Calu3 (cell line): ENCODE results near the gene PMM1. TPM values are rescaled to one million over a fixed set of nuclear protein-coding genes. Genes with fewer than 3 reads are reported as not detected.

Experiments
- BruUV-seq: library from RNA; stranded (reverse); fragments of 400-500 nt; replicated peaks from 2 replicates; lab custom pipeline; 2021; lab: Mats Ljungman, UMichigan
- CTCF ChIA-PET: fragments of 300-600 bp; sonication (Branson Sonifier 250); formaldehyde crosslinking; loops from one replicate; lab custom pipeline; 2022; ENCODE audit warnings: antibody characterized with exemption; lab: Charles Lee
- DNase-seq: peaks from one replicate; pipeline ENCODE4 v3.0.0; 2022
- H3K27ac Mint-ChIP-seq: one replicate; pipeline ENCODE4 v1.8.0; 2022; ENCODE audit warnings: mixed read lengths; ENCODE audit not compliant: unreplicated experiment
- H3K27me3 Mint-ChIP-seq: one replicate; pipeline ENCODE4 v1.8.0; 2022; ENCODE audit warnings: mixed read lengths; ENCODE audit not compliant: unreplicated experiment
- H3K36me3 Mint-ChIP-seq: one replicate; pipeline ENCODE4 v1.8.0; 2022; ENCODE audit warnings: mild to moderate bottlenecking, moderate library complexity, mixed read lengths; ENCODE audit not compliant: insufficient read depth, unreplicated experiment
- H3K4me1 Mint-ChIP-seq: one replicate; pipeline ENCODE4 v1.8.0; 2022; ENCODE audit warnings: mild to moderate bottlenecking, low read depth, mixed read lengths; ENCODE audit not compliant: unreplicated experiment
- H3K4me3 Mint-ChIP-seq: one replicate; pipeline ENCODE4 v1.8.0; 2022; ENCODE audit warnings: mild to moderate bottlenecking, low read depth, moderate library complexity, mixed read lengths; ENCODE audit not compliant: unreplicated experiment
- H3K9me3 Mint-ChIP-seq: one replicate; pipeline ENCODE4 v1.8.0; 2022; ENCODE audit warnings: low read depth, mixed read lengths; ENCODE audit not compliant: unreplicated experiment
- intact Hi-C: fragments of 100-400 bp; cut with micrococcal nuclease; formaldehyde crosslinking; loops from one replicate; pipeline ENCODE4 v1.10.0; 2022; ENCODE audit not compliant: unreplicated experiment
- total RNA-seq: library from RNA; stranded (reverse); gene quantifications from 2 replicates; pipeline ENCODE4 v1.2.3, GENCODE V29; 2022
- TF ChIP-seq, protein P1 (sequence below): fragments of 200-600 bp; IDR thresholded peaks from one replicate; pipeline ENCODE4 v1.8.0; 2022; ENCODE audit warnings: antibody characterized with exemption; ENCODE audit not compliant: unreplicated experiment

PMM1 gene
- total RNA-seq, 1 experiment from 2014 or later: 18.0 TPM

DNA sequence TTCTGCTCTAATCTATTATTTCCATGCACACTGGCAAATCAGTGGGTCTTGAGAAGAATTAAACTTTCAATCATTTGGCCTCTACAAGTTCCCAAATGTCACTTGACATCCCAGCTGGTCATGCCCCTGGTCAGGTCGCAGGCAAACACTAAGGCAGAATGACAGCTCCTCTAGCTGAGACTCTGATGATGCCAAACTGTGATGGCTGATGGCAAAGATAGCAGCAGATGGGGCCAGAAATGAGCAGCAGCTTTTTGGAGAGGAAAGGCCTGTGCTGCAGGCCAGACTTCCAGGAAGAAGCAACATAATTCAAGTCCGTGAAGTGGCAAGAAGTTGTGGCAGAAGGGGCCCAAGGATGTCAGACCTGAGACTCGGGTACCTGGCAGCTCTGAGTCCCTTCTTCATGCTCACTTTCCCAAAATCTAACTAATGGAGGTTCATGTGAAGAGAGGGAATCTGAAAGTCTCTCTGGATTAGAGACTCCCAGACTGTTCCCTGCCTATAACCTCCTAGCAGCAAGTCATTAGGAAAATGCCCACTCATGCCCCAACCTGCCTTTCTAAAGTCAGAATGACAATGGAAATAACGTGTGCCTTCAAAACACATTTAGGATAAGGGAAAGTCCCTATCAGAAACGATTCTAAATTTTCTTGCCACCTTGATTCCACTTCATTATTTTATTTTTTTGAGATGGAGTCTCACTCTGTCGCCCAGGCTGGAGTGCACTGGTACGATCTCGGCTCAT, 9.4 kb upstream of the PMM1 start:
- CTCF ChIA-PET: interaction anchor here (3.0 kb wide), 1 partner anchor 22 kb away, joined by 16 read pairs; no protein-coding TSS in a partner anchor
- TF ChIP-seq, protein P1, sequence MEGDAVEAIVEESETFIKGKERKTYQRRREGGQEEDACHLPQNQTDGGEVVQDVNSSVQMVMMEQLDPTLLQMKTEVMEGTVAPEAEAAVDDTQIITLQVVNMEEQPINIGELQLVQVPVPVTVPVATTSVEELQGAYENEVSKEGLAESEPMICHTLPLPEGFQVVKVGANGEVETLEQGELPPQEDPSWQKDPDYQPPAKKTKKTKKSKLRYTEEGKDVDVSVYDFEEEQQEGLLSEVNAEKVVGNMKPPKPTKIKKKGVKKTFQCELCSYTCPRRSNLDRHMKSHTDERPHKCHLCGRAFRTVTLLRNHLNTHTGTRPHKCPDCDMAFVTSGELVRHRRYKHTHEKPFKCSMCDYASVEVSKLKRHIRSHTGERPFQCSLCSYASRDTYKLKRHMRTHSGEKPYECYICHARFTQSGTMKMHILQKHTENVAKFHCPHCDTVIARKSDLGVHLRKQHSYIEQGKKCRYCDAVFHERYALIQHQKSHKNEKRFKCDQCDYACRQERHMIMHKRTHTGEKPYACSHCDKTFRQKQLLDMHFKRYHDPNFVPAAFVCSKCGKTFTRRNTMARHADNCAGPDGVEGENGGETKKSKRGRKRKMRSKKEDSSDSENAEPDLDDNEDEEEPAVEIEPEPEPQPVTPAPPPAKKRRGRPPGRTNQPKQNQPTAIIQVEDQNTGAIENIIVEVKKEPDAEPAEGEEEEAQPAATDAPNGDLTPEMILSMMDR: no peak
- Mint-ChIP-seq H3K27me3 (no peaks in the 10 kb centered on the region), H3K27ac (no peak overlapping the region), H3K4me3 (no peak overlapping the region), H3K36me3 (peaks cover 71% of the 10 kb centered on the region), H3K4me1 (no peaks in the 10 kb centered on the region), H3K9me3 (no peaks in the 10 kb centered on the region)
- intact Hi-C loops: loop anchor here (5.0 kb wide), 1 partner anchor 47 kb away; no protein-coding TSS in a partner anchor
- no TSS peak for BruUV-seq
- no peak for DNase-seq

DNA sequence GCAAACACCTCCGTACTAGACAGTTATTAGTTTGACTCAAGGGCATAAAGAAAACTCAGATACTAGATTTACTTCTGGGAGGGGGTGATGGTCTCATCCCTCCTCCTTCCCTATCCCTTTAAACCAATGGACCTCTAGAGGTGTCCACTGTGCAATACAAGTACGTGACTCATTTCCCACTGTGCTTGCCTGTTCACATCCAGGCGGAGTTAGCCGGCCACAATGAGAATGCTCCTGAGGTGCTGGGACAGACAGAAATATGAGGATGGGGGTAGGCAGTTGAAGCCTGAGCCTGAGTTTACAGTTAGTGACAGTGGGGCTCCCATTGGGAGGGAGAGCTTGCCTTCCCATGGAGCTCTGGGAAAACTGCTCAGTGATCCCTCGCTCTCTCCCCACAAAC, 8.4 kb upstream of the PMM1 start:
- BruUV-seq: no TSS peak
- Mint-ChIP-seq H3K36me3 (peaks cover 64% of the 10 kb centered on the region), H3K4me1 (no peaks in the 10 kb centered on the region), H3K27ac (no peak overlapping the region), H3K27me3 (no peaks in the 10 kb centered on the region), H3K9me3 (no peaks in the 10 kb centered on the region), H3K4me3 (no peak overlapping the region)
- TF ChIP-seq, protein P1: no peak
- CTCF ChIA-PET: interaction anchor here (1.7 to 3.0 kb wide), 3 partner anchors 21 to 54 kb away, joined by 8 to 16 read pairs (median 9); partner anchors contain the start of gene POLR3H
- DNase-seq: no peak
- intact Hi-C loops: loop anchor here (5.0 kb wide), 1 partner anchor 46 kb away; no protein-coding TSS in a partner anchor

DNA sequence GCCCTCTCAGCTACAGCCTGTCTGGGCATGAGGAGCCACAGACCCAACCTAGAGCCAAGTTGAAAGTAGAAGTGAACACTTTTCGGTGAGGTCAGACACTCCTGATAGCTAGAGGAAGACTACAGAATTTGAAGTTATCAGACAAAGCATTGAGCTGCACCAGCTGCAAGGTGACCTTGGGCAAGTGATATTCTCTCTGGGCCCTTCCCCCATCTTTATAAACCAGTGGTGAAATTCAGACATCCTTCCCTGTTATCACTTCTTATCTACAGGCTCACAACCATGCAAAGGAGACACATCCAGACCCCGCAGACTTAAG, 8.0 kb upstream of the PMM1 start:
- CTCF ChIA-PET: interaction anchor here (1.0 to 3.0 kb wide), 4 partner anchors 20 to 194 kb away, joined by 3 to 16 read pairs (median 8); partner anchors contain the start of gene POLR3H
- Mint-ChIP-seq H3K4me3 (no peak overlapping the region), H3K9me3 (no peaks in the 10 kb centered on the region), H3K27me3 (no peaks in the 10 kb centered on the region), H3K4me1 (no peaks in the 10 kb centered on the region), H3K36me3 (peaks cover 65% of the 10 kb centered on the region), H3K27ac (no peak overlapping the region)
- intact Hi-C loops: loop anchor here (1.0 to 5.0 kb wide), 2 partner anchors 20 to 45 kb away; no protein-coding TSS in a partner anchor
- TF ChIP-seq, protein P1: no peak
- no peak for DNase-seq
- no TSS peak for BruUV-seq

DNA sequence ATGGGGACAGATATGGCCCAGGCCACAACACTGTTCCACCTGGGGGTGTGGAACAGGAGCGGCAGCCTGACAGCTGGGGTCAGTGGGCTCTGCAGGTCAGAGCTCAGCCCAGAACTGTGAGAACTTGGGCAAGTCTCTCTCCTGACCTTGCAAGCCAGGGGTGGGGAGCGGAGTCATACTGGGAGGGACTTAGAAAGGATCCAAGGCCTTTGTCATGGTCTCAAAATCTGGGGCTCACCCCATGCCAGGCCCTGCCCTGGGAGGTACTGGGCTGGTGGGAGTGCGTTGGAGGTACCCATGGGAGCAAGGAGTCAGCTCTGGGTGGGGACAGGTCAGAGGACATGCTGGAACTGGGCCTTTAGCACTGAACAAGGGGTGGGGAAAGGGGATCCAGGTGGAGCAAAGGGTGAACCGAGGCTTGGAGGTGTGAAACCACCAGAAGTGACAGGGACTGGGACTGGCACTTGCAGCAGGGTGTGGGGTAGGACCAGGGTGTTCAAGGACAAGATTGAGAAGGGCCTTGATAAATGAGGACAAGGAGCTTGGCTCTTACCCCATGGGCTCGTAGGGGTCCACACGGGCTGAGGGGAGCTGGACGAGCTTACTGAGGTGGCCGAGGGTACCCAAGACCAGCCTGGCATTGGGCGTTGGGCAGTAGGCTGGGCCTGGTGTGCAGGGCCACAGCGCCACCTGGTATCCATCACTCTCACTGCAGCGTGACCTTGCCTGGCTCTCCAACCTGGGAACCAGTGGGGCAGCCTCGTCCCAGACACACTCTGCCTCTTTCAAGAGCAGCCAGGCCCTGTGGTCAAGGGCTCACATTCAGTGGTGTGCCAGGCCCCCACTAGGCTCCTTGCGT, 7.4 kb upstream of the PMM1 start:
- CTCF ChIA-PET: interaction anchor here (0.7 to 3.0 kb wide), 5 partner anchors 20 to 193 kb away, joined by 3 to 16 read pairs (median 8); partner anchors contain the start of gene POLR3H
- H3K27ac Mint-ChIP-seq: no peak overlapping the region
- no peaks in the 10 kb centered on the region for H3K9me3 Mint-ChIP-seq
- no peaks in the 10 kb centered on the region for H3K27me3 Mint-ChIP-seq
- H3K36me3 Mint-ChIP-seq: peaks cover 62% of the 10 kb centered on the region
- no peaks in the 10 kb centered on the region for H3K4me1 Mint-ChIP-seq
- intact Hi-C loops: loop anchor here (1.0 to 5.0 kb wide), 2 partner anchors 20 to 45 kb away; no protein-coding TSS in a partner anchor
- H3K4me3 Mint-ChIP-seq: no peak overlapping the region
- peak; percentile 72 for DNase-seq
- no TSS peak for BruUV-seq
- TF ChIP-seq, protein P1: peak; percentile 77
